Measurements from ENCODE around the gene PRKAR1B. TPM values are rescaled to one million over a fixed set of nuclear protein-coding genes. Genes with fewer than 3 reads are reported as not detected.

Gene PRKAR1B
- polyA plus RNA-seq, 1 of the 3 experiments (the other 2 are of a cell fraction): 63.7 TPM

- DNase-seq: no peak
- Histone ChIP-seq H3K27me3 (ENCODE audit: insufficient read depth) (no peaks in the 10 kb centered on the region), H4K20me1 (ENCODE audit: insufficient read depth) (no peaks in the 10 kb centered on the region), H3K9me2 (no peaks in the 10 kb centered on the region), H3K4me3 (ENCODE audit: low read depth in 2 of 2, low read length in 1 of 2) (no peak overlapping the region), H2AFZ (ENCODE audit: low read depth) (no peak overlapping the region), H3K27ac (ENCODE audit: low read depth in 2 of 2, low read length in 1 of 2) (no peak overlapping the region), H3K79me2 (ENCODE audit: insufficient read depth) (no peaks in the 10 kb centered on the region), H3K36me3 (replicated peaks in 1 of 2; ENCODE audit: control insufficient read depth in 1 of 2, insufficient read depth in 2 of 2, low read length in 1 of 2) (peaks cover 0 to 14% of the 10 kb centered on the region in 2 experiments), H3K9ac (no peak overlapping the region), H3F3A (replicated peaks; ENCODE audit: insufficient read depth) (no peaks in the 10 kb centered on the region), H3K4me2 (no peak overlapping the region), H3K4me1 (ENCODE audit: control insufficient read depth in 1 of 2, insufficient read depth in 2 of 2, low read depth in 1 of 2, low read length in 1 of 2) (no peaks in the 10 kb centered on the region), H3K9me3 (no peaks in the 10 kb centered on the region)
- TF ChIP-seq MEF2A (IDR thresholded peaks at IDR 0.05; ENCODE audit: borderline replicate concordance, low read depth) (no peak), RFX5 (IDR thresholded peaks at IDR 0.05; ENCODE audit: low read length) (no peak), MXI1 (IDR thresholded peaks at IDR 0.05; ENCODE audit: low read depth, low read length) (no peak), TCF12 (IDR thresholded peaks at IDR 0.05) (no peak), FOSL2 (IDR thresholded peaks at IDR 0.05; ENCODE audit: borderline replicate concordance, low read depth) (no peak), GATA2 (CRISPR knock-in tag; IDR thresholded peaks at IDR 0.05) (no peak), EZH2phosphoT487 (IDR thresholded peaks at IDR 0.05; ENCODE audit: borderline replicate concordance, low read depth) (no peak), CTCF (IDR thresholded peaks at IDR 0.05) (no peak), SMC3 (IDR thresholded peaks at IDR 0.05; ENCODE audit: low read depth, low read length) (no peak), CHD2 (IDR thresholded peaks at IDR 0.05; ENCODE audit: low read length, partially characterized antibody) (no peak), FOXJ3 (CRISPR knock-in tag; IDR thresholded peaks at IDR 0.05) (no peak), YY1 (IDR thresholded peaks at IDR 0.05; ENCODE audit: low read depth) (no peak)
- CTCF ChIA-PET: no interaction called here
- POLR2A ChIA-PET: no interaction called here
- 96% methylated on average over 20 of the region's 23 CpGs for WGBS (ENCODE audit: low lambda C conversion rate)
Measured at GRCh38 chr7:573933-574381, 153.1 kb downstream of the PRKAR1B start.

- no peaks in the 10 kb centered on the region for H3K9me3 ChIP-seq
- H3K79me2 ChIP-seq (ENCODE audit: insufficient read depth): no peaks in the 10 kb centered on the region
- no peak overlapping the region for H3K4me2 ChIP-seq
- no peak for TF ChIP-seq MXI1 (IDR thresholded peaks at IDR 0.05; ENCODE audit: low read depth, low read length)
- no peak for TF ChIP-seq IRF3 (IDR thresholded peaks at IDR 0.05; ENCODE audit: low read depth, low read length)
- TF ChIP-seq FOXM1 (IDR thresholded peaks at IDR 0.05; ENCODE audit: low read depth): no peak
- TF ChIP-seq CHD2 (IDR thresholded peaks at IDR 0.05; ENCODE audit: low read length, partially characterized antibody): no peak
- TF ChIP-seq ELF1 (IDR thresholded peaks at IDR 0.05): no peak
- no peak for TF ChIP-seq PBX3 (IDR thresholded peaks at IDR 0.05)
- no peak overlapping the region for H3K4me3 ChIP-seq (ENCODE audit: low read depth in 2 of 2, low read length in 1 of 2)
- no peak overlapping the region for H2AFZ ChIP-seq (ENCODE audit: low read depth)
- H3K4me1 ChIP-seq (ENCODE audit: control insufficient read depth in 1 of 2, insufficient read depth in 2 of 2, low read depth in 1 of 2, low read length in 1 of 2): no peaks in the 10 kb centered on the region
- no peak overlapping the region for H3K27ac ChIP-seq (ENCODE audit: low read depth in 2 of 2, low read length in 1 of 2)
- H3K36me3 ChIP-seq (replicated peaks in 1 of 2; ENCODE audit: control insufficient read depth in 1 of 2, insufficient read depth in 2 of 2, low read length in 1 of 2): peaks cover 0 to 12% of the 10 kb centered on the region in 2 experiments
- DNase-seq: no peak
- H3K27me3 ChIP-seq (ENCODE audit: insufficient read depth): no peaks in the 10 kb centered on the region
- no peaks in the 10 kb centered on the region for H3K9me2 ChIP-seq
- no peaks in the 10 kb centered on the region for H3F3A ChIP-seq (replicated peaks; ENCODE audit: insufficient read depth)
- ChIA-PET POLR2A (no interaction called here), CTCF (no interaction called here)
- 92% methylated on average over 28 of the region's 36 CpGs for WGBS (ENCODE audit: low lambda C conversion rate)
- H3K9ac ChIP-seq: no peak overlapping the region
- H4K20me1 ChIP-seq (ENCODE audit: insufficient read depth): no peaks in the 10 kb centered on the region
Measured at GRCh38 chr7:573269-573932, 153.7 kb downstream of the PRKAR1B start.
